ENCODE measurements around the gene TRNP1.
"Not testable (repeated sequence)": the region's sequence is repeated elsewhere in the genome, so short reads cannot be mapped to it uniquely, and the experiment has no call there.

Gene TRNP1

DNA sequence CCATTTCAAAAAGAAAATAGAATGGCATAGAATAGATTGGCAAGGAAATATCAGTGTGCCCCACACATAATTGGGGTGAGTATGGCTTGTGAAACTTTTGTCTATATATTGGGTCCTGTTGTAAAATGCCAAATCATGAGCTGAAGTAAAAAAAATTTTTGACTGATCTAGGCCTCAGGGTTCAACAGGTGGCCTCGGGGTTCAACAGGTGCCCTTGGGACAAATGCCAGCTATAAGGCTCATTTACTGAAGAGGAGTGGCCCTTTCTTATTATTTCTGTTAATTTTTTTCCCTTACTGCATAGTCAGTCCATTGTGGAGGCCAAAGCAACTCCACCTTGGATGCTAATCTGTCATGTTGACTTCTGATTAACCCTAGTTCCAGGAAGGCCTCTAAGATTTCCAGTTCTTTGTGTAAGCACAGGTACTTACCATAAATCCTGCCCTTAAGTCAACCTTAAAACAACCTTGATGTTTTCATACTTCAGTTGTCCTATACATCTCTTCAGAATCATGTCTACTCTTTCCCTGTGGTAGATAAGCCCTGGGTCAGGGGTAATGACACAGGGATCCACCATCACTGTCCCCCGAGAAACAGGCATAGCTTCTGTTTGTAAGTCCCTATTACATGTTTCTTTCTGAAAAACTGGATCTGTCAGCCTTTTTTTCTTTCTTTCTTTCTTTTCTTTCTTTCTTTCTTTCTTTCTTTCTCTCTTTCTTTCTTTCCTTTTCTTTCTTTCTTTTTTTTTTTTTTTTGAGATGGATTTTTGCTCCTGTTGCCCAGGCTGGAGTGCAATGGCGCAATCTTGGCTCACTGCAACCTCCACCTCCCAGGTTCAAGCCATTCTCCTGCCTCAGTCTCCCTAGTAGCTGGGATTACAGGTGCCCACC, 16.6 kb upstream of the TRNP1 start:
- H3K27ac ChIP-seq (ENCODE audit: low read depth, low read length), result no peak overlapping the region
- no peak overlapping the region for H3K4me3 ChIP-seq (ENCODE audit: low read depth in 1 of 2, low read length in 2 of 2)

GRCh38 chr1:26978901-26979300, 14.6 kb upstream of the TRNP1 start:
- Histone ChIP-seq H3K9me3 (ENCODE audit: low read length) (no peaks in the 10 kb centered on the region), H3K27me3 (ENCODE audit: control insufficient read depth in 1 of 2, insufficient read depth in 2 of 2, low read length in 2 of 2) (no peaks in the 10 kb centered on the region), H3K27ac (ENCODE audit: low read depth, low read length) (no peak overlapping the region), H3K36me3 (ENCODE audit: insufficient read depth, low read length) (no peaks in the 10 kb centered on the region), H3K9ac (ENCODE audit: low read length) (no peak overlapping the region), H3K4me1 (ENCODE audit: insufficient read depth, low read length) (no peaks in the 10 kb centered on the region), H3K4me3 (ENCODE audit: low read depth in 1 of 2, low read length in 2 of 2) (no peak overlapping the region)

More for the DNA sequence above, 16.6 kb upstream of the TRNP1 start:
- Histone ChIP-seq H3K9me3 (ENCODE audit: low read length) (no peaks in the 10 kb centered on the region), H3K4me1 (ENCODE audit: insufficient read depth, low read length) (no peaks in the 10 kb centered on the region), H3K9ac (ENCODE audit: low read length) (no peak overlapping the region), H3K36me3 (ENCODE audit: insufficient read depth, low read length) (no peaks in the 10 kb centered on the region), H3K27me3 (ENCODE audit: control insufficient read depth in 1 of 2, insufficient read depth in 2 of 2, low read length in 2 of 2) (no peaks in the 10 kb centered on the region)

DNA sequence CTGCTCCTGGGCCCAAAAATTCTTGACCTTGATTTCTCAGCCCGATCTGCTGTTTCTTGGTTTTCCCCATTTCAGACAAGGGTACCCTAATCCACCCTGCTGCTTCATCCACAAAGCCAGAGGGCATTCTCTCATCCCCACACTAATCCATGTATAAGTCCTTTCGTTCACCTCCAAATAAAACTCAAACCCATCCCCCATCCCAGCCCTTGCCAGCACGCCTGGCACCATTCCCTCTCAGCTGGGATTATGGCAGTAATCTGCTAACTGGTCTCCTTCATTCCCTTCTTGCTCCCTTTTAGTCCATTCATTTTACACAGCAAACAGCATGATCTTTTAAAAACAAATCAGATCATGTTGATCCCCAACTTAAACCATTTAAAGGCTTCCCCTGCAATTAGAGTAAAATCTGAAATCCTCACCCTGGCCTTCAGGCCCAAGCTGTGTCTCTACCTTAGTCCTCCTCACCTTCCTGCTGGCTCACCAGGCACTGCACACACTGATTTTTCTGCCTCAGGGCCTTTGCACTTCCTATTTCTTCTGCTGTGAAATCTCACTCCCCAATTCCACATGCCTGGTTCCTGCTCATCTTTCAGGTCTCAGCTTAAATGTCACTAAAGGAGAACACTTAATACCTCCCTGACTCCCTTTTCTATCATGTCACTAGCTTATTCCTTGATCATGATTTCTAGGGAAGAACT, 12.2 kb upstream of the TRNP1 start:
- Histone ChIP-seq H3K4me3 (ENCODE audit: low read depth in 1 of 2, low read length in 2 of 2) (no peak overlapping the region), H3K27ac (ENCODE audit: low read depth, low read length) (no peak overlapping the region), H3K9ac (ENCODE audit: low read length) (no peak overlapping the region), H3K36me3 (ENCODE audit: insufficient read depth, low read length) (no peaks in the 10 kb centered on the region), H3K9me3 (ENCODE audit: low read length) (no peaks in the 10 kb centered on the region), H3K27me3 (ENCODE audit: control insufficient read depth in 1 of 2, insufficient read depth in 2 of 2, low read length in 2 of 2) (no peaks in the 10 kb centered on the region), H3K4me1 (ENCODE audit: insufficient read depth, low read length) (no peaks in the 10 kb centered on the region)

DNA sequence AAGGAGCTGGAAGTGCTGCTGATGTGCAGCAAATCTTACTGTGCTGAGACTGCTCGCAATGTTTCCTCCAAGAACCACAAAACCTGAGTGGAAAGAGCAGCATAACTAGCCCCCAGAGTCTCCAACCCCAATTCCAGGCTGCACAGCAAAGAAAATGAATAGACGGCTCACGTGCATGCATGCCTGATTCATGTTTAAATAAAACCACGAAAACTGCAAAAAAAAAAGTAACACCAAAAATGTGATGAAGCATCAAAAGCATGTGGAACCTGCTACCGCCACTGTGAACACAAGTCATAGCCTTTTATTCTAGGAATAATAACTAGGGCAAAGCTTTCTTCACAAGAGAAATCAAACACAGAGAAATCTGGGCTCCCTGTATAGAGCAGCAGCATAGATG, 9.6 kb upstream of the TRNP1 start:
- Histone ChIP-seq H3K4me3 (ENCODE audit: low read depth in 1 of 2, low read length in 2 of 2) (no peak overlapping the region), H3K9ac (ENCODE audit: low read length) (no peak overlapping the region), H3K27me3 (ENCODE audit: control insufficient read depth in 1 of 2, insufficient read depth in 2 of 2, low read length in 2 of 2) (no peaks in the 10 kb centered on the region), H3K36me3 (ENCODE audit: insufficient read depth, low read length) (no peaks in the 10 kb centered on the region), H3K4me1 (ENCODE audit: insufficient read depth, low read length) (no peaks in the 10 kb centered on the region), H3K27ac (ENCODE audit: low read depth, low read length) (no peak overlapping the region), H3K9me3 (ENCODE audit: low read length) (no peaks in the 10 kb centered on the region)

DNA sequence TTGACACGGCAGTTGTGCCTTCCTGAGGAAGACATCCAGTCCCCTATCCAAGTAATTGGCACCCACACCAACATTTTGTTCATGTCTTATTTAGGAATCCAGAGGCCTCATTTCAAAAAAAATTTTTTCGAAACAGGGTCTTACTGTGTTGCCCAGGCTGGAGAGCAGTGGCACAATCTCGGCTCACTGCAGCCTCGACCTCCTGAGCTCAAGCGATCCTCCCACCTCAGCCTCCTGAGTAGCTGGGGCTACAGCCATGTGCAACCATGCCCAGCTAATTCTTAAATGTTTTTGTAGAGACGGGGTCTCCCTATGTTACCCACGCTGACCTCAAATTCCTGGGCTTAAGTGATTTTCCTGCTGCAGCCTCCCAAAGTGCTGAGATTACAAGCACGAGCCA, 9.2 kb upstream of the TRNP1 start:
- H3K9me3 ChIP-seq (ENCODE audit: low read length), result no peaks in the 10 kb centered on the region
- no peaks in the 10 kb centered on the region for H3K36me3 ChIP-seq (ENCODE audit: insufficient read depth, low read length)
- no peak overlapping the region for H3K27ac ChIP-seq (ENCODE audit: low read depth, low read length)
- no peaks in the 10 kb centered on the region for H3K27me3 ChIP-seq (ENCODE audit: control insufficient read depth in 1 of 2, insufficient read depth in 2 of 2, low read length in 2 of 2)
- H3K9ac ChIP-seq (ENCODE audit: low read length), result no peak overlapping the region
- no peaks in the 10 kb centered on the region for H3K4me1 ChIP-seq (ENCODE audit: insufficient read depth, low read length)
- no peak overlapping the region for H3K4me3 ChIP-seq (ENCODE audit: low read depth in 1 of 2, low read length in 2 of 2)

- Histone ChIP-seq H3K4me1 (ENCODE audit: insufficient read depth, low read length) (no peaks in the 10 kb centered on the region), H3K27me3 (ENCODE audit: control insufficient read depth in 1 of 2, insufficient read depth in 2 of 2, low read length in 2 of 2) (no peaks in the 10 kb centered on the region), H3K9ac (ENCODE audit: low read length) (no peak overlapping the region)
Observed at GRCh38 chr1:26986658-26987057, 6.8 kb upstream of the TRNP1 start.

DNA sequence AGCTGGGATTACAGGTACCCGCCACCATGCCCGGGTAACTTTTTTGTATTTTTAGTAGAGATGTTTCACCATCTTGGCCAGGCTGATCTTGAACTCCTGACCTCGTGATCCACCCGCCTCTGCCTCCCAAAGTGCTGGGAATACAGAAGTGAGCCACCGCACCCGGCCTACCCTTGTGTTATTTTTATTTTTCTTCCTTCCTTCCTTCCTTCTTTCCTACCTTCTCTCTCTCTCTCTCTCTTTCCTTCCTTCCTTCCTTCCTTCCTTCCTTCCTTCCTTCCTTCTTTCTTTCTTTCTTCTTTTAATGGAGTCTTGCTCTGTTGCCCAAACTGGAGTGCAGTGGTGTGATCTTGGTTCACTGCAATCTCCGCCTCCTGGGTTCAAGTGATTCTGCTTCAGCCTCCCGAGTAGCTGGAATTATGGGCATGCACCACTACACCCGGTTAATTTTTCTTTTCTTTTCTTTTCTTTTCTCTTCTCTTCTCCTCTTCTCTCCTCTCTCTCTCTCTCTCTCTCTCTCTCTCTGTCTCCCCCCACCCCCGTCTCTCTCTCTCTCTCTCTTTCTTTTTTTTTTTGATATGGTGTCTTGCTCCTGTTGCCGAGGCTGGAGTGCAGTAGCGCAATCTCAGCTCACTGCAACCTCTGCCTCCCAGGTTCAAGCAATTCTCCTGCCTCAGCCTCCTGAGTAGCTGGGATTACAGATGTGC, 3.9 kb upstream of the TRNP1 start:
- not testable (repeated sequence) for H3K36me3 ChIP-seq (ENCODE audit: insufficient read depth, low read length); H3K9me3 ChIP-seq (ENCODE audit: low read length); H3K27ac ChIP-seq (ENCODE audit: low read depth, low read length); H3K27me3 ChIP-seq (ENCODE audit: control insufficient read depth in 1 of 2, insufficient read depth in 2 of 2, low read length in 2 of 2); H3K4me3 ChIP-seq (ENCODE audit: low read depth in 1 of 2, low read length in 2 of 2); H3K4me1 ChIP-seq (ENCODE audit: insufficient read depth, low read length); H3K9ac ChIP-seq (ENCODE audit: low read length)

More at GRCh38 chr1:26986658-26987057, 6.8 kb upstream of the TRNP1 start:
- no peaks in the 10 kb centered on the region for H3K9me3 ChIP-seq (ENCODE audit: low read length)
- no peak overlapping the region for H3K4me3 ChIP-seq (ENCODE audit: low read depth in 1 of 2, low read length in 2 of 2)
- no peaks in the 10 kb centered on the region for H3K36me3 ChIP-seq (ENCODE audit: insufficient read depth, low read length)
- H3K27ac ChIP-seq (ENCODE audit: low read depth, low read length), result no peak overlapping the region

DNA sequence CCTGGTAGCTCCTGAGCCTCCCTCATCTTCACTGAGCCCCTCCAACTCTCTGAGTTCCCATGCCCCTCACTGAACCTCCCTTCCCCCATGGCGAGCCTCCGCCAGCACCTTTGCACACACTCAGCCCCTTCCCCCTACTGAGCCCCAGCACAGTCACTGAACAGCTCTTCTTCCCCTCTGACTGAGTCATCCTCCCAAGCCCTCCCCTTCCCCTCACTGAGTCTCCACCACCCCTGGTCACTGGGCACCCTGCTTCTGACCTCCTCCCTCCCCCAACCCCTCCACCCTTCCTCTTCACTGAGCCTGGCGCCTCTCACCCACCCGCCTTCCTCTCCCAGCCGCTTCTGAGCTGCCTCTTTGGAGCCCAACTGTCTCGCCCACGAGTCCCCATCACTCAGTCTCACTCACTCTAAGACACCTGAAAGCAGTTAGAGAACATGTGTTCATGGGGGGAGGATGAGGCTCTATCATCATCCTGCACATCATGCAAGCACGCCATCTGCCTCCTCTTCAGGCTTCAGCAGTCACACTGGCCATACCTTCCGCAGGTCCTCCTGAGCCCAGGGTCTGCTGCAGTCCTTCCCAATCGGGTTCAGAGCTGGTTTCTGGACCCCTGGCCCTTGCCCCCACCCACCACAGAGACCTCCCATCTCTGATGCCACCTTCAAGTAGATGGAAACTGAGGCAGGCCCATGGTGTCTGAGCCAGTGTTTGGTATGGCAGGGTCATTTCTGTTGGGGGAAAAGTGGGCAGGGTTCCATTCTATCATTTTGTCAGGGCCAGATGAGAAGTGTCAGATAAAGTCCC, 2.0 kb upstream of the TRNP1 start:
- Histone ChIP-seq H3K9ac (ENCODE audit: low read length) (no peak overlapping the region), H3K27ac (ENCODE audit: low read depth, low read length) (no peak overlapping the region), H3K27me3 (ENCODE audit: control insufficient read depth in 1 of 2, insufficient read depth in 2 of 2, low read length in 2 of 2) (peaks cover 7 to 8% of the 10 kb centered on the region in 2 donors)

GRCh38 chr1:26994020-26994786, 711 bp downstream of the TRNP1 start:
- Histone ChIP-seq H3K4me1 (ENCODE audit: insufficient read depth, low read length) (peaks cover 41% of the 10 kb centered on the region), H3K27ac (ENCODE audit: low read depth, low read length) (peak overlapping the region; percentile 6)

More for the DNA sequence above, 2.0 kb upstream of the TRNP1 start:
- no peak overlapping the region for H3K4me3 ChIP-seq (ENCODE audit: low read depth in 1 of 2, low read length in 2 of 2)
- peaks cover 19% of the 10 kb centered on the region for H3K4me1 ChIP-seq (ENCODE audit: insufficient read depth, low read length)
- H3K9me3 ChIP-seq (ENCODE audit: low read length), result no peaks in the 10 kb centered on the region
- no peaks in the 10 kb centered on the region for H3K36me3 ChIP-seq (ENCODE audit: insufficient read depth, low read length)

DNA sequence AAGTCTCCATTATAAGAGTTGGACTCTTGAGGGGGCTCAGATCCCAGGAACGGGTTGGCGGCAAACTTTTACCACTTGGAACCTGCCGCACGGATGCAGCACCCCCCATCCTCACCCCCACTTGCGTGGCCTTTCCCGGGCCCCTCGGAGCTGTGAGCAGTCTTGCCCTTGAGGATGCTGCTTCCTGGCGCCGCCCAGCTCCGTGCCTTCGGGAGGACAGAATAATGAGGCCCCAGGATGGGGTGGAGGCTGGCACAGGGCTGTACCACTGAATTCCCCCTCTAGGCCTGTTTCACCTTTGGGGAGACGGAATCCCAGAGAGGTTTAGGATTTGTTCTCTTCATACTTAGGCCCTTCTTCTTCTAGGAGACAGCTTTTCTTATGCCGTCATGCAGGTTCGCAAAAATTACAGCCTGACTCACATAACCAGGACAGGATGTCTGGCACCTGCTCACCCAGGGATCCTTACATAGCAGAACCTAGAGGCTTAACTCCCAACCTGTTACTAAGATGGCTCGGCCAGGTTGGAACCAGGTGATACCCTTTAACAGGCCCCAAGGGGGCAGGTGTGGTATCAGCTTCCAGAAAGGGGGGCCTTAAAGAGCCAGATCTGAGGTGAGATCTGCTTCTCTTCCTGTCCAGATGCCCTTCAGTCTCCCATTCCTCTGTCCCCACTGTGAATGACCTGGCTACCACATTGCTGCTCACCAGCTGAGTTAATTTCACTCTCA, 1.5 kb downstream of the TRNP1 start:
- peaks cover 7 to 8% of the 10 kb centered on the region in 2 donors for H3K27me3 ChIP-seq (ENCODE audit: control insufficient read depth in 1 of 2, insufficient read depth in 2 of 2, low read length in 2 of 2)
- peaks cover 48% of the 10 kb centered on the region for H3K4me1 ChIP-seq (ENCODE audit: insufficient read depth, low read length)
- peak overlapping the region; percentile 41 for H3K9ac ChIP-seq (ENCODE audit: low read length)
- H3K27ac ChIP-seq (ENCODE audit: low read depth, low read length), result peak overlapping the region; percentile 6
- no peaks in the 10 kb centered on the region for H3K9me3 ChIP-seq (ENCODE audit: low read length)
- H3K4me3 ChIP-seq (ENCODE audit: low read depth in 1 of 2, low read length in 2 of 2), result peak overlapping the region in 1 of 2 donors; percentile 55
- H3K36me3 ChIP-seq (ENCODE audit: insufficient read depth, low read length), result no peaks in the 10 kb centered on the region

More at GRCh38 chr1:26994020-26994786, 711 bp downstream of the TRNP1 start:
- H3K36me3 ChIP-seq (ENCODE audit: insufficient read depth, low read length), result no peaks in the 10 kb centered on the region
- peak overlapping the region; percentile 55 to 61 for H3K4me3 ChIP-seq (ENCODE audit: low read depth in 1 of 2, low read length in 2 of 2)
- H3K9ac ChIP-seq (ENCODE audit: low read length), result peak overlapping the region; percentile 41
- no peaks in the 10 kb centered on the region for H3K9me3 ChIP-seq (ENCODE audit: low read length)
- peaks cover 7 to 8% of the 10 kb centered on the region in 2 donors for H3K27me3 ChIP-seq (ENCODE audit: control insufficient read depth in 1 of 2, insufficient read depth in 2 of 2, low read length in 2 of 2)
